ENCODE measurements around the gene GSPT1. TPM values are rescaled to one million over a fixed set of nuclear protein-coding genes. Genes with fewer than 3 reads are reported as not detected.
A peak's percentile ranks its signal among the peaks of the same experiment; 100 is the strongest.

The GSPT1 gene
- total and polyA plus RNA-seq, 9 of the 15 experiments (the other 6 are each of a cell fraction or from before 2014, with no cell fraction given): 63.8 to 269 (median 148) TPM

- TF ChIP-seq MGA (IDR thresholded peaks at IDR 0.05): peak; percentile 53
- TF ChIP-seq, protein P1, sequence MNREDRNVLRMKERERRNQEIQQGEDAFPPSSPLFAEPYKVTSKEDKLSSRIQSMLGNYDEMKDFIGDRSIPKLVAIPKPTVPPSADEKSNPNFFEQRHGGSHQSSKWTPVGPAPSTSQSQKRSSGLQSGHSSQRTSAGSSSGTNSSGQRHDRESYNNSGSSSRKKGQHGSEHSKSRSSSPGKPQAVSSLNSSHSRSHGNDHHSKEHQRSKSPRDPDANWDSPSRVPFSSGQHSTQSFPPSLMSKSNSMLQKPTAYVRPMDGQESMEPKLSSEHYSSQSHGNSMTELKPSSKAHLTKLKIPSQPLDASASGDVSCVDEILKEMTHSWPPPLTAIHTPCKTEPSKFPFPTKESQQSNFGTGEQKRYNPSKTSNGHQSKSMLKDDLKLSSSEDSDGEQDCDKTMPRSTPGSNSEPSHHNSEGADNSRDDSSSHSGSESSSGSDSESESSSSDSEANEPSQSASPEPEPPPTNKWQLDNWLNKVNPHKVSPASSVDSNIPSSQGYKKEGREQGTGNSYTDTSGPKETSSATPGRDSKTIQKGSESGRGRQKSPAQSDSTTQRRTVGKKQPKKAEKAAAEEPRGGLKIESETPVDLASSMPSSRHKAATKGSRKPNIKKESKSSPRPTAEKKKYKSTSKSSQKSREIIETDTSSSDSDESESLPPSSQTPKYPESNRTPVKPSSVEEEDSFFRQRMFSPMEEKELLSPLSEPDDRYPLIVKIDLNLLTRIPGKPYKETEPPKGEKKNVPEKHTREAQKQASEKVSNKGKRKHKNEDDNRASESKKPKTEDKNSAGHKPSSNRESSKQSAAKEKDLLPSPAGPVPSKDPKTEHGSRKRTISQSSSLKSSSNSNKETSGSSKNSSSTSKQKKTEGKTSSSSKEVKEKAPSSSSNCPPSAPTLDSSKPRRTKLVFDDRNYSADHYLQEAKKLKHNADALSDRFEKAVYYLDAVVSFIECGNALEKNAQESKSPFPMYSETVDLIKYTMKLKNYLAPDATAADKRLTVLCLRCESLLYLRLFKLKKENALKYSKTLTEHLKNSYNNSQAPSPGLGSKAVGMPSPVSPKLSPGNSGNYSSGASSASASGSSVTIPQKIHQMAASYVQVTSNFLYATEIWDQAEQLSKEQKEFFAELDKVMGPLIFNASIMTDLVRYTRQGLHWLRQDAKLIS (CRISPR knock-in tag; IDR thresholded peaks at IDR 0.05): 0 out of 2 replicates have a peak, but pooled peaks have one; percentile 3
- TF ChIP-seq HLTF (IDR thresholded peaks at IDR 0.05): no peak
- TF ChIP-seq GTF2F1 (IDR thresholded peaks at IDR 0.05; ENCODE audit: low read depth, low read length): 0 out of 2 replicates have a peak, but pooled peaks have one; percentile 45
- no peak for TF ChIP-seq OTX1 (CRISPR knock-in tag; IDR thresholded peaks at IDR 0.05)
- TF ChIP-seq ZNF253 (CRISPR knock-in tag; conservative IDR thresholded peaks at IDR 0.05): no peak
- TF ChIP-seq BRF2 (IDR thresholded peaks at IDR 0.05; ENCODE audit: borderline replicate concordance, insufficient read depth, insufficient read length): no peak
- TF ChIP-seq ZC3H4 (CRISPR knock-in tag; IDR thresholded peaks at IDR 0.05; ENCODE audit: borderline replicate concordance): no peak
- peak; percentile 78; the same call in 1 of the 2 replicates for TF ChIP-seq L3MBTL2 (IDR thresholded peaks at IDR 0.05)
- no peak for TF ChIP-seq MEF2D (tag; conservative IDR thresholded peaks at IDR 0.05; ENCODE audit: low read depth)
Observed at GRCh38 chr16:11915644-11916523, at the start of gene GSPT1 (continued).

Data from K562 (cell line).